ENCODE results near the gene MYO5A.
A peak's percentile ranks its signal among the peaks of the same experiment; 100 is the strongest.
"Not testable (repeated sequence)": the region's sequence is repeated elsewhere in the genome, so short reads cannot be mapped to it uniquely, and the experiment has no call there.

Gene MYO5A

DNA sequence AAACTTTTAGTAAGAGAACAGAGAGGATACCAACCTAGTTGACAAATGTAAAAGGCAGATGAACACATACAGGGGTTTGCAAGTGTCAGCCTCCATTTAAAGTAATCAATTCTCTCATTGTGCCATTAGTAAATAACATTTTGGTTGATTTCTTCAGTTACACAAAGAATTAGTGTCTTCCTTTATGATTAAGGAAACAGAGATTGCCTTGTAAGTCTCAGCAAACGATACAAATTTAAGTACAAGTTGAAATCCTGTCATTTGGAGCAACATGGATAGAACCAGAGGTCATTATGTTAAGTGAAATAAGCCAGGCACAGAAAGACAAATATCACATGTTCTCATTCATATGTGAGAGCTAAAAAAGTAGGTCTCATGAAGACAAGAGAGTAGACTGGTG, 26.1 kb downstream of the MYO5A start:
- no peak for DNase-seq

GRCh38 chr15:52499506-52499905, 29.2 kb downstream of the MYO5A start:
- no peak for DNase-seq

- no peak for DNase-seq
Observed at GRCh38 chr15:52498706-52499105, 30.0 kb downstream of the MYO5A start.

- peak; percentile 78 for DNase-seq
Observed at GRCh38 chr15:52496776-52497470, 31.8 kb downstream of the MYO5A start.

DNA sequence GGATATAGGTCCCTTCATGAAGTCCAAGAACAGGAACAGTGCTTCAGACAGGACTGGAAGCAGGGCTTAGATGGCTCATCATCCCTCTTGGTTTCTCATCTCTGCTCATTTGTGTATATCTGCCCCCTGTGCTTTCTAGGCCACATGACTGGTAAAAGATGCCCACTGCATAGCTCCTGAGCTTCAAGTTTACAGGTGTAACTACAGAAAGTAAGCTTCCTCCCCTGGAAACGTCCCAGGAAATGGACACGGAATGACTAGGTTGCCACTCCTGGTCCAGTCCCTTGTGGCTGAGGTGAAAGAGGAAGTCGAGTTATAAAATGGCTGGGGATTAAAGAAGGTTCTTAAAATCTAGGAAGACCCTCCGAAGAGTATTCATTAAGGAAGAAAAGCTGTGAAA, 32.5 kb downstream of the MYO5A start:
- DNase-seq: no peak

DNA sequence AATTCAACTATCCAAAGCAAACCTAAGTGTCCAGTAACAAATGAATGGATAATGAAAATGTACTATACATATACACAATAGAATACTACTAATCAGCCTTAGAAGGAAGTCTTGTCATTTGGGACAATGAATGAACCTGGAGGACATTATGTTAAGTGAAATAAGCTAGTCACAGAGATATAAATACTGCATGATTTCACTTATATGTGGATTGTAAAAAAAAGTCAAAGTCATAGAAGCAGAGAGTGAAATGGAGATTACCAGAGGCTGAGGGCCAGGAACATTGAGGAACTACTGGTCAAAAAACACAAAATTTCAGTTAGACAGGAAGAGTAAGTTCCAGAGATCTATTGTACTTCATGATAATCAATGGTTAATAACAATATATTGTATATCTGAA, 33.6 kb downstream of the MYO5A start:
- DNase-seq: no peak

DNA sequence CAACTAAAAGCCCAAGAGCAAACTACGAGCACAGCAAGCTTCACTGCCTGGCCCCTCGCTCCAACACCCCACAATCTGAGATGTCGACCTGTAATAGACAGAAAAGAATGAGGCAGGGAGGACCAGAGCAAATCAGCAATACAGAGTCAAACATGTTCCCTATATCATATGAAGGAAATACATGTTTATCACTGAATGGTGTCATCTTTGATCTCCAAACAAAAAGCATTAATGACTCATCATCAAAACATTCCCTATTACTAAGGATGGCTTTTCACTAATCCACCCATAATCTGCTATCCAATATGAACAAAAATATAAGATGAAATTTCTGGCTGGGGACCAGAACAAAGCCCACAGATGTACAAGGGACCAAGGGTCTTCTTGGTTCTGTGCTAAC, 34.7 kb downstream of the MYO5A start:
- DNase-seq: no peak

DNA sequence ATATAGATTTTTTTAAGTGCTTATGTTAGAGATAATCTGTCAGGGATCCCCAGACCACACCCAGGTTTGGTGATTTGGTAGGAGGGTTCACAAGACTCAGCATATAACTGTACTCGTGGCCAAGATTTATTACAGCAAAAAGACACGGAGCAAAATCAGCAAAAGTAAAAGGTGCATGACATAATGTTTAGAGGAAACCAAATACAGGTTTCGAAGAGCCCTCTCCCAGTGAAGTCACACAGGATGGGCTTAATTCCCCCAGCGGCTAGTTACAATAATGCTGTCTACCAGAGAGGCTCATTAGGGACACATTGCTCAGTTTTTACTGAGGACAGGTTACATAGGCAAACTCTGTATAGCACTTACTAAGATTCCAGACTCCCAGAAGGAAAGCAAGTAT, 36.5 kb downstream of the MYO5A start:
- DNase-seq: no peak

GRCh38 chr15:52491472-52491871, 37.2 kb downstream of the MYO5A start:
- no peak for DNase-seq

- not testable (repeated sequence) for DNase-seq
Observed at GRCh38 chr15:52489430-52489829, 39.2 kb downstream of the MYO5A start.

- no peak for DNase-seq
Observed at GRCh38 chr15:52488830-52489229, 39.9 kb downstream of the MYO5A start.

- no peak for DNase-seq
Observed at GRCh38 chr15:52486003-52486996, 42.4 kb downstream of the MYO5A start.

DNA sequence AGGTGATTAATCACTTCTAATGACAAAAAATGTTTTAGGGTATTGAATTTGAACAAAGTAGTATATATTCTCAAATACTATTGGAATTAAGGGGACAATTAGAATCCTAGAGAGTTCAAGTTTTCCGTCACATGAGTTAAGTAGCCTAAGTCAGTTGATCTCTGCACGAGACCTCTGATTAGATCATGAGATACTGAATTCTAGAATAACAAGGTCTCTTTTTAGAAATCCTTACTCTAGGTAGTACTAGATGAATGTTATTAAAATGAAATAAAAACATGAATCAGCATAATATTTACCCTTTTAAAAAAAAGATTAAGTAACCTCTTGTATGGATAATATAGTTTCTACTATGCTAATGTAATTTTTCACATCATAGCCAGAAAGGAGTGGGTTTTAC, 43.4 kb downstream of the MYO5A start:
- DNase-seq: no peak

DNA sequence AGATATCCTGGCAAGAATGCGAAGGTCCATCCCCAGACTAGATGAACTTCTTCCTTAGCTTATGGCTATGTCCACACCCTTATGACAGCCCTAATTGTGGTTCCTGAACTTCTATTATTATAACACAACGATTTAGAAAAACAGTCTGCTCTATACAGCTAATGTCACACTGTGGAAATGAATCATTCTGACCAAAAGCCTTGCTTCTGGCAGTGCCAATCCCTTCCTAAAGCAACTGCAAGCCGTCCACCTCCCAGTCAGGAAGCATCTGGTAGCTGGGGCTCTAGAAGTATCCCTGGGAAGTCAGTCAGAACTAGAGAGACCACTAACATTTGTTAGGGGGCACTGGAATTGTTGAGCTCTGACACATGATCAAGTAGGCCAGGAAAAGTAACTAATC, 45.0 kb downstream of the MYO5A start:
- DNase-seq: no peak

DNA sequence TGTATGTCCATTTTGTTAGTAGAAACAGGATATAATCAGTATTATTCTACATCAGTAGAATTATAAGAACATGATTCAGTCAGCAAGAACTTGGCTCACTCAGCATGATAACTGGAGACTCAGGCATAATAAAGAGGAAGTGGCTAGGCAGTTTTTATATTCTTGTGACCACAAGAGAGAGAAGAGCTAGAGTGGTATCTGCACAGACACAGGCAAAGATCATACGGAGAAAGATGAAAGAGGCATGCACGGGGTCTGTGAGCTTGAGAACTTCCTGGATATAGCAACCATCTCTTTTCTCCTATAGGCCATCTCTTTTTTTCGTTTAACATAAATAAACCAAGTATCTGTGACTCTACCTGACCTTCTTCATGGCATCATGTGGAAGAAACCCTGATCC, 46.8 kb downstream of the MYO5A start:
- DNase-seq: peak; percentile 38

- DNase-seq: no peak
Observed at GRCh38 chr15:52480990-52481389, 47.7 kb downstream of the MYO5A start.

DNA sequence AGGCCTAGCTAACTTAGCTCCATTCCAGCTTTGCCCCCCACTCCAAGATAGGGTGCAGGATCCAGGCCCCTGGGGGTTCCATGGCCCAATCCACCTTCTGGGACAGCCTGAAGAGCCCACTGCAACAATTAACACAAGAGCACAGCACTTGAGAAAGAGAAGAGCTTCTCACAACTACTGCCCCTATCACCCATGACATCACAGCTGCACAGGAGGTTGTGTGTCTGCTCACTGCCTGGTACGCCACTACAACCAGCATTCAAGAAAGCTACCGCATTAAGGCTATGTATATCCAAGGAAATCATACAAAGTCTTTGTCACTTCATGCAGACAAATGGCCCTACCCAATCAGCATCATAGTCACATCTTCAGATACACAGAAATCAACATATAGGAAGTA, 62.0 kb downstream of the MYO5A start:
- DNase-seq: no peak

- DNase-seq: peak; percentile 72
Observed at GRCh38 chr15:52466134-52466701, 62.5 kb downstream of the MYO5A start.

DNA sequence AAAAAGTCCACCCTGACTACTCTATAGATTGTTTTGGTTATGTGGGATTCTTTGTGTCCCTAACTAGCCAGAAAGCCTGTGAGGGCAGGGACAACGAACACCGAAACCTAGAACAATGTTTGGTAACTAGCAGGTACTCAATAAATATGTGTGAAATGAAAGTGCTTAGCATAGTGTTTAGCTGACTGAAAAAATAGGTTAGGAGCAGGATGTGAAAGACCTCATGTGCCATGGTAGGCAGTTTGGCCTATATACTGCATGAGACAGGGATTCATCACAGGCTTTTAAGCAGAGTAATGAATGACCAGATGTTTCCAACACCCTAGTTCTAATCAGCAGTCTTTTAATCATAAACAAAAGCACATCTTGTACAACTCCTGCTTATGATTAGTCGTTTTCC, 64.2 kb downstream of the MYO5A start:
- peak; percentile 6 for DNase-seq

- DNase-seq: no peak
Observed at GRCh38 chr15:52464040-52464439, 64.6 kb downstream of the MYO5A start.

GRCh38 chr15:52463638-52464037, 65.0 kb downstream of the MYO5A start:
- DNase-seq: no peak

- DNase-seq: no peak
Observed at GRCh38 chr15:52462806-52463360, 65.8 kb downstream of the MYO5A start.

DNA sequence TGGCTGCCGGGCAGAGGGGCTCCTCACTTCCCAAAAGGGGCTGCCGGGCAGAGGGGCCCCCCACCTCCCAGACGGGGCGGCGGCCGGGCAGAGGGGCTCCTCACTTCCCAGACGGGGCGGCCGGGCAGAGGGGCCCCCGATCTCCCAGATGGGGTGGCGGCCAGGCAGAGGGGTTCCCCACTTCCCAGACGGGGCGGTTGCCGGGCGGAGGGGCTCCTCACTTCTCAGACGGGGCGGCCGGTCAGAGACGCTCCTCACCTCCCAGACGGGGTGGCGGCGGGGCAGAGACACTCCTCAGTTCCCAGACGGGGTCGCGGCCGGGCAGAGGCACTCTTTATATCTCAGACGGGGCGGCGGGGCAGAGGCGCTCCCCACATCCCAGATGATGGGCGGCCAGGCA, 69.0 kb downstream of the MYO5A start:
- not testable (repeated sequence) for DNase-seq
